Lower lobe of right lung (tissue), 2 donors: ENCODE measurements around the gene CLEC2L. TPM values are rescaled to one million over a fixed set of nuclear protein-coding genes. Genes with fewer than 3 reads are reported as not detected.

Experiments used
- ATAC-seq, 2 donors: fragments of 200-7000 bp; cut with Tn5 transposase; one replicate each; pipeline ENCODE4 v1.9.1; 2020 to 2022; ENCODE audit warnings: mild to moderate bottlenecking in 2 of 2, moderate library complexity in 2 of 2
- DNase-seq: peaks from one replicate; pipeline ENCODE4 v3.0.0-alpha.2; 2020
- H3K27ac ChIP-seq: fragments of 200-600 bp; one replicate; pipeline ENCODE4 v1.8.0; 2022
- H3K27me3 ChIP-seq: fragments of 200-600 bp; one replicate; pipeline ENCODE4 v1.8.0; 2022; ENCODE audit warnings: low read depth
- H3K36me3 ChIP-seq: fragments of 200-600 bp; one replicate; pipeline ENCODE4 v1.8.0; 2022; ENCODE audit warnings: mild to moderate bottlenecking
- H3K4me1 ChIP-seq: fragments of 200-600 bp; one replicate; pipeline ENCODE4 v1.8.0; 2022
- H3K4me3 ChIP-seq: fragments of 200-600 bp; one replicate; pipeline ENCODE4 v1.8.0; 2022; ENCODE audit warnings: mild to moderate bottlenecking
- H3K9me3 ChIP-seq: fragments of 200-600 bp; one replicate; pipeline ENCODE4 v1.8.0; 2022
- CTCF ChIP-seq: fragments of 200-600 bp; IDR thresholded peaks from one replicate; pipeline ENCODE4 v1.8.0; 2022; ENCODE audit warnings: antibody characterized with exemption, mild to moderate bottlenecking
- intact Hi-C: fragments of 100-400 bp; cut with DNase I; formaldehyde crosslinking; loops from one replicate; pipeline ENCODE4 v1.11.0; 2022
- total RNA-seq: library from RNA; stranded (reverse); fragmentation: NEBNext Ultra II Directional; extraction: Animal tissue kit (Norgen Biotek cat#: 25700); gene quantifications from one replicate; pipeline ENCODE4 v1.2.1, GENCODE V29; 2021
- donor health status: DM: no; HTN: yes; CAD: no; lungs with severe emphysema.

Gene CLEC2L
- total RNA-seq, 1 donor from 2014 or later, result not detected

GRCh38 chr7:139572704-139573385 is 49.4 kb downstream of the CLEC2L start:
- peak in 1 of 2 donors; percentile 6 for ATAC-seq
- Histone ChIP-seq H3K9me3 (no peaks in the 10 kb centered on the region), H3K4me1 (no peaks in the 10 kb centered on the region), H3K27me3 (no peaks in the 10 kb centered on the region), H3K4me3 (no peak overlapping the region), H3K27ac (no peak overlapping the region), H3K36me3 (peaks cover 80% of the 10 kb centered on the region)
- no peak for DNase-seq
- no peak for TF ChIP-seq CTCF
- intact Hi-C loops, result no loop called here

GRCh38 chr7:139573871-139574270 is 50.4 kb downstream of the CLEC2L start:
- DNase-seq (no peak), ATAC-seq (no peak)
- TF ChIP-seq CTCF, result no peak
- no peaks in the 10 kb centered on the region for H3K27me3 ChIP-seq
- H3K9me3 ChIP-seq, result no peaks in the 10 kb centered on the region
- intact Hi-C loops, result no loop called here
- H3K4me1 ChIP-seq, result no peaks in the 10 kb centered on the region
- no peak overlapping the region for H3K4me3 ChIP-seq
- no peak overlapping the region for H3K27ac ChIP-seq
- H3K36me3 ChIP-seq, result peaks cover 88% of the 10 kb centered on the region

GRCh38 chr7:139574618-139575337 is 51.3 kb downstream of the CLEC2L start:
- intact Hi-C loops, result no loop called here
- no peak for TF ChIP-seq CTCF
- no peaks in the 10 kb centered on the region for H3K4me1 ChIP-seq
- no peaks in the 10 kb centered on the region for H3K27me3 ChIP-seq
- H3K27ac ChIP-seq, result no peak overlapping the region
- H3K36me3 ChIP-seq, result peaks cover 91% of the 10 kb centered on the region
- H3K4me3 ChIP-seq, result no peak overlapping the region
- no peaks in the 10 kb centered on the region for H3K9me3 ChIP-seq
- DNase-seq (no peak), ATAC-seq (no peak)

- peaks cover 91% of the 10 kb centered on the region for H3K36me3 ChIP-seq
- H3K4me3 ChIP-seq, result no peak overlapping the region
- ATAC-seq (no peak), DNase-seq (no peak)
- TF ChIP-seq CTCF, result no peak
- intact Hi-C loops, result no loop called here
- H3K9me3 ChIP-seq, result no peaks in the 10 kb centered on the region
- no peaks in the 10 kb centered on the region for H3K27me3 ChIP-seq
- H3K27ac ChIP-seq, result no peak overlapping the region
- no peaks in the 10 kb centered on the region for H3K4me1 ChIP-seq
Measured at GRCh38 chr7:139575338-139575680, 51.8 kb downstream of the CLEC2L start.

- intact Hi-C loops, result no loop called here
- H3K27ac ChIP-seq, result no peak overlapping the region
- ATAC-seq (no peak), DNase-seq (no peak)
- no peaks in the 10 kb centered on the region for H3K4me1 ChIP-seq
- H3K4me3 ChIP-seq, result no peak overlapping the region
- peaks cover 91% of the 10 kb centered on the region for H3K36me3 ChIP-seq
- H3K9me3 ChIP-seq, result no peaks in the 10 kb centered on the region
- no peak for TF ChIP-seq CTCF
- H3K27me3 ChIP-seq, result no peaks in the 10 kb centered on the region
Measured at GRCh38 chr7:139576179-139576973, 52.9 kb downstream of the CLEC2L start.
